Stimulated activated CD8-positive, alpha-beta memory T cell treated with anti-CD3 and anti-CD28 coated beads, Interleukin-15, amount 100 ng/mL, for 24 hours (primary cell): ENCODE data around the gene CLECL1.
"Not testable (repeated sequence)": the region's sequence is repeated elsewhere in the genome, so short reads cannot be mapped to it uniquely, and the experiment has no call there.

Experiments
- DNase-seq: peaks from one replicate; pipeline ENCODE4 v3.0.0-alpha.2; 2020; ENCODE audit warnings: low read depth

The CLECL1 gene

DNA sequence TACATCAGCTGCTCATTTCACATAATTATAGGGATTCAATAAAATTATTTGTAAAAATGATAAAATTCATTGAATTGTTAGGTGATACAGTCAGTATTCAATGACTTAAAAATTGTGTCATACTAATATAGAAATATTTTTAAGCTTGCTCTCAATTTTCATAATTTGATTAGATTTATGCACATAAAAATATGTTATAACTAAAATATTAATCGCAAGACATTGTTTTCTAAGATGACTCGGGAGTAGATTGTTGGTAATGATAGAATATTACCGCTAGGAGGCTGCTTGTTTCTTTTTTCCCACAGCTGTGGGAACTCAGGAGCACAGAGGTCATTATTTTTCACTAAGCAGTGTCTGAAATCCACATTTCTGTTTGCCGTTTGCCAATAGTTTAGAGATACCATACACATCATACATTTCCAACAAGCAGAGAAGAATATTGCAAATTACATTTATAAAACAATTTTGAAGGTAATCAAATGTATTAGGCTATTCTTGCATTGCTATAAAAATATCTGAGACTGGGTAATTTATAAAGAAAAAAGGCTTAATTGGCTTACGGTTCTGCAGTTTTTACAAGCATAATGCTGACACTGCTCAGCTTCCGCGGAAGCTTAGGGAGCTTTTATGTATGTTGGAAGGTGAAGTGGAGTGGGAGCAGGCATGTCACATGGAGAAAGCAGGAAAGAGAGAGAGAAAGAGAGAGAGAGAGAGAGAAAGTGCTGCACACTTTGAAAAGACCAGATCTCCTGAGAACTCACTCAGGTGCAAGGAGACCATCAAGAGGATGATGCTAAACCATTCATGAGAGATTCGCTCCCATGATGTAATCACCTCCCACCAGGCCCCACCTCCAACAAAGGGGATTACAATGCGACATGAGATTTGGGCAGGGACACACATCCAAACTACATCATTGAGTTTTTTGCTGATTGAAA is 18.6 kb upstream of the CLECL1 start:
- no peak for DNase-seq

DNA sequence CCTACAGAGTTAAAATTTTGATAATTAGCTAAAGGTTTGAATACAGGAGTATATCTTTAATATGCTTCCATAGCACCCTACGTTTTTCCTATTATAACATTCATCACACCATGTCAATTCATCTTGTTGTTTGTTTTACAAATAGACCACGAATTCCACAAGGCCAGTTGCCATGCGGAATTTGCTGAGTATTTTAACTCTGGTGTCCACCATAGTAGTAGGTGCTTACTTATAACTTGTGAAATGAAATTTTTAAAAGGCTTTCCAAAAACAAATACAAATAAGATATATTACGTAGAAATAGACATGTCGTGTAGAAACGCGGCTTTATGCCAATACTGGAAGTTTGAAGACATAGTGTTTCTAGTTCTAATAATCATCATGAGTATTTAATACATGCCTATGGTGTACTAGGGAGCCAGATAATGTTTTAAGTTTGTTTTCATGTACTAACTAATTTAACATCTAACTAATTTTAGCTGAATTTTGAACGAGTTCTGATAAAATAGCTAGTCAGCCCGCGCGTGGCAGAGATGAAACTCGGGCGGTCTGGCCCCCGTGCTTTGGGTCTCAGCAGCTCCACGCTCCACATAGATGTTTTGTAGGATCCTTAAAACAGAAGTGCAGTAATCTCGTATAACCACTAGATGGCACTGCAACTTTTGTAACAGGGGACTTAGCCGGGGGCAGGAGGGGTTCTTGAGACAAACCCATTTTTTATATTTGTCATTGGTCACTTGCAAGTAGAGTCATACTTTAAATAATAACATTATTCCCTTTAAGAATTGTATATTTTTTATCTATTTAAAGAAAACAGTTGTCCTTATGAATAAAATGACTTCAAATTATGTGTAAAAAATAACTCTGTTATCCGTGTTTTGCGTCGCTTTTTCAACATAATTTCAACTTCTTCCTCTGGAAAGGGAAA is 17.6 kb upstream of the CLECL1 start:
- no peak for DNase-seq

DNA sequence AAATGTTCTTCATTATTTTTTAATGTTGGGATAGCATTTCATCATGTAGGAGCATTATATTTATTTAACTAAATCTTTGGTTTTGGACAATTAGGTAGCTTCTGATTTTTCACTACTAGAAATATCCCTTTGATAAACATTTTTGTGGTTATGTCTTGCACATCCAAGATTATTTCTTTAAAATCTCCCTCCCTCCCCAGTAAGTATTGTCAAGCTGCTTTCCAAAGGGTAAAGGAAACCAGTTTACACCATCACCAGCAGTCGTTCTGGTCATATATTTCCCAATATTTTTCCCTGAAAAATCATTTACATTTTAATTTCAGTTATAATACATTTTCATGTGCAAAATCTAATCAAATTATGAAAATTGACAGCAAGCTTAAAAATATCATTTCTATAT is 16.7 kb upstream of the CLECL1 start:
- no peak for DNase-seq

DNA sequence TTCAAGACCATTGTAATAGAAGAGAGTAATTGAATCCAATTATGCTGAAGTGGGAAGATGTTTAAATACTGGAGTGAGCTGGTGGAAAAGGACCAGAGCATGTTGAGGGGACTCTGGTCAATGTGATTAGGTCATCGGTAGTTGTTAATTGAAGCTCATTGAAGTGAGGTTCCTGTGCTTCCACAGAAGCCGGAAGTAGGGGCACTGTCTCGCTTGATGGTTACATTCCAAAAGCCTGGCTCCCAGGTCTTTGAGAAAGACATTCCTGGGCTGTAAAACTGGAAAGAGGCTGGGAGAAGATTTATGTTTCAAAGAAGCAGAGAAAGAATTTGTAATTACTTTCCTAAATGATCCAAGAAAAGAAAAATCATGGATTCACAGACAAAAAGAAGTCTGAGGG is 12.3 kb upstream of the CLECL1 start:
- DNase-seq: no peak

DNA sequence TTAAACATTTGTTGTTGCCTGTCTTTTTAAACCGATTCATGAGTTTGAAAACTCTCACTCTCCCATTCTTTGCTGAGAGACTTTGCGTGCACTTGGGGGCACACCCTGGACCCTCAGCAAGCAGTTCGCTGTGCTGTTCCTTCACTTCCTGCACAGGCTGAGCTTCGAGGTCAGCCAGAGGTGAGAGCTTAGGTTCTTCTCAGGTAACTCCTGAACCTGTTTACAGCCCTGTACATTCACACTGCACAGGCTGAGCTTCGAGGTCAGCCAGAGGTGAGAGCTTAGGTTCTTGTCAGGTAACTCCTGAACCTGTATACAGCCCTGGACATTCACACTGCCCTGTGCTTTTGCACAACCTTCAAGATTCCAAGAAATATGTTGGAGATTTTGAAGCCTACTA is 9.8 kb upstream of the CLECL1 start:
- no peak for DNase-seq

DNA sequence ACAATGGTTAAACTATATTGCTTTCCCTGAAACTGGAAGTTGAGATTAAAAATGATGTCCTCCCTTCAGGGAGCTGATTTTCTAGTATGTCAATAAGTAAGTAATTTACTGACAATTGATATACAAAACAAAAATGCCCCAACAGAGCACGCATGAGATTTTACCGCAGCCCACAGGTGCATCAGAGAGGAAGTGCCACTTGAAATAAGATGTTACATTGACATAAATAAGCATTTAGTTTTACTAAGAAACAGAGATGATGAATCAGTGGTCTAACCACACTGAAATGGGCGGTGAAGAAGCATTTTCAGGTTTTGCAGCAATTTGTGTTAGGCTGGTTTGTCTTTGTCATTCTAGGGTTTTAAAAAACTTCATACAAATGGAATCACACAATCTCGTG is 8.8 kb upstream of the CLECL1 start:
- DNase-seq: no peak

DNA sequence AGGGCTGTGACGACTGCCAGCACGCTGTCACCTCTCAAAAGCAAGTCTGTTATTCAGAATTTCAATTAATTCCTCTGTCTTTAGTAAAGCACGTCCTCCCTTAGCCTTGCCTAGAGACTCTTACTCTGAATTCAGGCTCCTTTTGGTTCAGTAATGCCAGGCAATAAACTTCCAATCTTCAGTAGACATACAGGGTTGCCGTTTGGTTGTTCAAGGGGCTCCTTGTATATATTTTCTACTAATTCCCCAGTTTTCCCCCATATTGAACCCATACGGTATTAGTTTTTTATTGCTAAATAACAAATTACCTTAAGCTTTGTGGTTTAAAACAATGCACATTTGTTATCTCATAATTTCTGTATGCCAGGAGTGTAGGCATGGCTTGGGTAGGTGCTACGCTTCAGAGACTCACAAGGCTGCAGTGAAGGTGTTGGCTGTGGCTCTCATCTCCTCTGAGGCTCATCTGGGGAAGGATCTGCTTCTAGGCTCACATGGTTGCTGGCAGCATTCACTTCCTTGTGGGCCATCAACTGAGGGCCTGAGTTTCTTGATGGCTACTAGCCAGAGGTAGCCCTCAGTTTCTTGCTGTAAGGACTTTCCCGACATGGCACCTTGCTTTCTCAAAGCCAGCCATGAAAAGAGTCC is 7.3 kb upstream of the CLECL1 start:
- no peak for DNase-seq

DNA sequence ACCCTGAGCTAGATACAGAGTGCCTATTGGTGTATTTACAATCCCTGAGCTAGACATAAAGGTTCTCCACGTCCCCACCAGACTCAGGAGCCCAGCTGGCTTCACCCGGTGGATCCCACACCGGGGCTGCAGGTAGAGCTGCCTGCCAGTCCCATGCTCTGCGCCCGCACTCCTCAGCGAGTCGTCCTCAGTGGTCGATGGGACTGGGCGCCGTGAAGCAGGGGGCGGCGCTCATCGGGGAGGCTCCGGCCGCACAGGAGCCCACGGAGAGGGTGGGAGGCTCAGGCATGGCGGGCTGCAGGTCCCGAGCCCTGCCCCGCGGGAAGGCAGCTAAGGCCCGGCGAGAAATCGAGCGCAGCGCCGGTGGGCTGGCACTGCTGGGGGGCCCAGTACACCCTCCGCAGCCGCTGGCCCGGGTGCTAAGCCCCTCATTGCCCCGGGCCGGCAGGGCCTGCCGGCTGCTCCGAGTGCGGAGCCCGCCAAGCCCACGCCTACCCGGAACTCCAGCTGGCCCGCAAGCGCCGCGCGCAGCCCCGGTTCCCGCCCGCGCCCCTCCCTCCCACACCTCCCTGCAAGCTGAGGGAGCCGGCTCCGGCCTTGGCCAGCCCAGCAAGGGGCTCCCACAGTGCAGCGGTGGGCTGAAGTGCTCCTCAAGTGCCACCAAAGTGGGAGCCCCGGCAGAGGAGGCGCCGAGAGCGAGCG is 6.7 kb upstream of the CLECL1 start:
- DNase-seq: not testable (repeated sequence)

DNA sequence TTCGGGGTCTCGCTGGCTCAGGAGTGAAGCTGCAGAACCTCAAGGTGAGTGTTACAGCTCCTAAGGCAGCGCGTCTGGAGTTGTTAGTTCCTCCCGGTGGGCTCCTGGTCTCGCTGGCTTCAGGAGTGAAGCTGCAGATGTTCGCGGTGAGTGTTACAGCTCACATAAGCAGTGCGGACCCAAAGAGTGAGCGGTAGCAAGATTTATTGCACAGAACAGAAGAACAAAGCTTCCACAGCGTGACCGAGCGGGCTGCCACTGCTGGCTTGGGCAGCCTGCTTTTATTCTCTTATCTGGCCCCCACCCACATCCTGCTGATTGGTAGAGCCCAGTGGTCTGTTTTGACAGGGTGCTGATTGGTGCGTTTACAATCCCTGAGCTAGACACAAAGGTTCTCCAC is 6.0 kb upstream of the CLECL1 start:
- not testable (repeated sequence) for DNase-seq

DNA sequence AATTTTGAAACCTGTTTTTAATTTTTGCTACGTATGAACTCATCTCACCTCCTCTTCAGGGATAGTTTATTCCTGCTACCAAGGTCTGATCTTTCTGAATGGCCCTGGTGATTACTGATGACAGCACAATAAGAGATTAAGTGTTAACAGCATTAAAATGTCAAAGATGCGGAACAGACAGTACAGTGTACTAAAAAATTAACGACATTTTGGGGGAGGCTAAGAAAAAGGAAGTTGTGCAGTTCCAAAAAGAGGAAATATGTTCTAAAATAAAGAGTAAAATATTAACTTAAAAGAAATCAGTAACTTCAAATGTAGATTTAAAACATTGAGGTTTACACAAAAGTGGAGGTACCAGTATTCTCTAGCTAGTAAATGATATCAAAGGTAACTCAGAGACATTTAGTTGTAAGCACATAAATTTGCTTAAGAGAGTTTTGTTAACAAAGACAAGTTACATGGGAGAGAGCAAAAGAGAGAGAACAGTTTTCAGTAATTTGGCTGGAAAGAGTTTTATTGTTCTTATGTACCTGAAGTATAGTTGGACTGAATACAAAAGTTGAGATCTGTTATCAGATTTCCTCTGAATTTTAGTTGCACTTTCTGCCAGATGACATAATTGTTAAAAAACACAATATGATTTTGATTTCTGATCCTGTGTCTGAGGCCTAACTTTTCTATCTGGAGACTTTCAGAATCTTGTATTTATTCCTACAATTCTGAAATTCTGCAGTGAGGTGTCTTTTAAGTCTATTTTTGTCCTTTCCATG is 4.2 kb upstream of the CLECL1 start:
- DNase-seq: no peak

DNA sequence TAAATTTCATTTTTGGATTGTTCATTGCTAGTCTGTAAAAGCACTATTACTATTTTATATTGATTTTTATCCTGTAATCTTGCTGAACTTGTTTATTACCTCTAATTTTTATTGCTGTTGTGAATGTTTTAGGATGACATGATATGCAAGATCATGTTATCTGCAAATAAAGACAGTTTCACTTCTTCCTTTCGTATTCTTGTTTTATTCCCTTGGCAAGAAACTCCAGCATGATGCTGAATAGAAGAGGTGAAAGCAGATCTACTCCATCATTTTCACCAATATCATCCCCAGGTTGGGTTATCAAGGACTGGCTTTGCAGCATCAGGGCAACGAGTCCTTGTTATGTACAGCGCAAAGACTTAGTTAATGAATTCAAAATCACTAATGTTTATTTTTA is 2.7 kb upstream of the CLECL1 start:
- DNase-seq: no peak

DNA sequence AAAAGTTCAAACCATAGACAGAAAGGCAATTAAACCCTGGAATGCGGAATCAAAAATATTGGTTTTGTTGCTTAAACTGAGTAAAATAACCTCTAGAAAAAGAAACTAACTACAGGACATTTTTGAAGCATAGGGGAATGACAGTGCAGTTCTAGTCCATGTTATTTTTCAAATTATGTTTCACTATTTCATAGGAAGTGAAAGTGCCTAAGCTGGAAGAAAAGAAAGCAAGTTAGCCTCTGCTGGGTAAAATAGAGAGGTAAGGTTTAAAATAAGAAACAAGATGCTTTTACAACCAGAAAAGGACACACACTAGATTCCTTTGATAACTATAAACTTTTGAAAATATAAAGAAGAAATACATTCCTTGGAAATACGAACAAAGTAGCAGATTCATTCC is 1.1 kb downstream of the CLECL1 start:
- DNase-seq: no peak

DNA sequence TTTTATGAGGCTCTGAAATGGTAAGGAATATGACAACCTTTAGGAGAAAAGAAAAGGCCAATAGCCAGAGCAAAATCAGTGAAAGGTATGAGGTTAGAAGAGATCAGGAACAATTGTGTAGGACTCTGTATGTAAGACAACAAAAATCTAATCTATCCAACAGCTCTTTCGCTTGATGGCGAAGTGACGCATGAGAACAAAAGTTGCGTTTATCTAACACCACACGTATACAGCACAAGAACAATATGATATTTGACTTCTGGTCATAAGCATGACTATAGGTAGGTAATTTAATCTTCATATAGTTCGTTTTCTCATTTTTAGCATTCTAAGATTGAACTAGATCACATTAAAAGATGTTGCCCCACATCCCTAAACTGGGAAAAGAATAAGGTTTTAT is 1.5 kb downstream of the CLECL1 start:
- no peak for DNase-seq

DNA sequence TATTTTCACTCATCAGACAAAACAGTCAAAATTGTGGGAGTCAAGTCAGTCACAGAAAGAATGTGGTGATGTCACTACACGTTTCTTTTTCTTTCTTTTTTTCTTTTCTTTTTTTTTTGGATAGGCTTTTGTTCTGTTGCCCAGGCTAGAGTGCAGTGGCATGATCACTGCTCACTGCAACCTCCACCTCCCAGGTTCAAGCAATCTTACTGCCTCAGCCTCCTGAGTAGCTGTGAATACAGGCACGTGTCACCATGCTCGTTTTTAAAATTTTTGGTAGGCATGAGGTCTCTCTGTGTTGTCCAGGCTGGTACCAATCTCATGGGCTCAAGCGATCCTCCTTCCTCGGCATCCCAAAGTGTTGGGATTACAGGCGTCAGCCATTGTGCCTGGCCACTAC is 2.3 kb downstream of the CLECL1 start:
- DNase-seq: no peak

DNA sequence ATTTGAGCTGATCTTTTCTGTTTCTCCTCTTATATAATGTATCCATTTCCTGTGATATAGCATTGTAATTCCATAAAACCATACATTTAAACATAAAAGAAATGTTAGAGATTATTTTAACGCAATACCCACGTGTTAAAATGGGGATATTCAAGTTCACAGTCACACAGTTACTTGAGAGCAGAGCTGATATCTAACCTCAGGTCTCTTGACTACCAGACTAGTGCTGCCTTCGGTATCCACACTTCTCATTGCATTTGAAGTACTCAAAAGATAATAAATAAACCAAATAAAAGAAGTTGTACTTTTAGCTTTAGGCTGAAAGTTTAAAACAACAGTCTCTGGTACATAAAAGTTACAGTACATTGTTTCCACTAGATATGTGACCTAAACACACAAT is 2.9 kb downstream of the CLECL1 start:
- DNase-seq: no peak

DNA sequence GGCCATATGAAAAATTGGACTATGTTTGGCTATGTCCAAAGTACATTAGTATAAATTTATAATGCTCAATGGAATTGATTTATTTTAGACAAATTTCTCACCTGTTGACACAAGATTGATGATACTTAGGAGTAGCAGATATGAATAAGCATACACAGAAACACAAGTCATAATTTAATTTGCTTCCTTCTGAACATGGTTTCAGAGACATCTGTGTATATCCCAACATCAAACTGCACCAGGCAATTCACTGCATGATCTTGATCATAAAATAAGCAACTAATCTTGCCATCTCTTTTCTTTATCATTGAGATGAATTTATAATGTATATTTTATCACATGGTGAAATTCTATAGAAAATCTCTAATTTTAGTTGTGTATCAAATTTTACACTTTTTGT is 3.8 kb downstream of the CLECL1 start:
- DNase-seq: no peak

DNA sequence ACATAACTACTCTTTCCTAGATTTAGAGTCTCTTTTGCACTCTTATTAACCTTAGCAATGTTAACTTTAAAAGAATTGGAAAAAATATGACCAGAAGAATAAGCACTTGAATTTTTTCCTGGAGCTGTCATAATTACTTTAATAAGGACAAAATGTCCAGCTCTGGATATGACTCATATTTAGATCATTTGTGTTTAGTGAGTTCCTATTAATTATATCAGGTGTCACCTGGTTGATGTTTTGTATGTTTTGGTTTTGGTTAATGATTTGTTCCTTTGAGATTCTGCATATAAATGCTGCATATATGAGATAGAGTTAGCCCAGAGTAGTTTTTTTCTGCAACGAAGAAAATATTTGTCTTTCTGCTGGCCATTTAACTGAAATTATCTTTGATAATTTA is 5.1 kb downstream of the CLECL1 start:
- DNase-seq: no peak

DNA sequence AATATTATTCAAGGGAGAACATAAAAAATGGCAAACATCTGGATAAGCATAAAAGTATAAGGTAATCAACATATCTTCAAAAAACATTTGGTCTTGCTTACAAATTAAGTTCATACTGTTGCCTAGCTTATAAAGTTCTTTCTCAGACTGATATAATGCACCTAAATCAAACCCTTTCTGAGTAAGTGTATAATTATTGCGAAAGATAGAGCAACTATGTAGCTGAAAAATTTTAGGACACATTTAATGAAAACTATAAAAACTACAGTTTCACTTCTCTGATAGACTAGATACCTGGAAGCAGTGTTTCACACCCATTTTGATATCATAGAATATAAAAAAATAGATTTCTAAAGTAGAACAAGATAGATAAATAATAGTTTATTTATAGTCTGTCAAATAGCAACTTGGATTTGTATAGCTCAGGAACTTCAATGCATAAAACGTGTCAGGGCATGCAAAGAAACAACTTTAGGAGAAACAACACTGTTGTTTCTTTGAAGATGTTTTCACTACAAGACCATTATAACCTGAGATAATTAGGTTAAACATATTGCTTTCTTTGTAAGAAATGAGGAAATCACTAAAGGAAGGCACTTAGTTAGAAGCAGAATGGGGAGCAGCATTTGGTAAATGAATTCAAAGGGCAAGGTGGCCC is 7.6 kb downstream of the CLECL1 start:
- DNase-seq: no peak

DNA sequence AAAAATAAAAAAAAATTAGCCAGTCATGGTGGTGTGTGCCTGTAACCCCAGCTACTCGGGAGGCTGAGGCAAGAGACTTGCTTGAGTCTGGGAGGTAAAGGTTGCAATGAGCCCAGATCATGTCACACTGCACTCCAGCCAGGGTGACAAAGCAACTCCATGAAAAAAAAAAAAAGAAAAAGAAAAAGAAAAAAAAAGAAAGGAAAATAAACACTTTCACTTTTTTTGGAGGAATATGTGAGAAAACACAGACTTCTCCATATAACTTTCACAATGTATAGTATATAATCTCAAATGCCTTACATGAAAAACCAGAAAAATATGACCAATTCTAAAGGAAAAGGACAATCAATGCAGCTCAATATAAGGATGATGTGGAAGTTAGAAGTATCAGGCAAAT is 8.9 kb downstream of the CLECL1 start:
- DNase-seq: no peak

DNA sequence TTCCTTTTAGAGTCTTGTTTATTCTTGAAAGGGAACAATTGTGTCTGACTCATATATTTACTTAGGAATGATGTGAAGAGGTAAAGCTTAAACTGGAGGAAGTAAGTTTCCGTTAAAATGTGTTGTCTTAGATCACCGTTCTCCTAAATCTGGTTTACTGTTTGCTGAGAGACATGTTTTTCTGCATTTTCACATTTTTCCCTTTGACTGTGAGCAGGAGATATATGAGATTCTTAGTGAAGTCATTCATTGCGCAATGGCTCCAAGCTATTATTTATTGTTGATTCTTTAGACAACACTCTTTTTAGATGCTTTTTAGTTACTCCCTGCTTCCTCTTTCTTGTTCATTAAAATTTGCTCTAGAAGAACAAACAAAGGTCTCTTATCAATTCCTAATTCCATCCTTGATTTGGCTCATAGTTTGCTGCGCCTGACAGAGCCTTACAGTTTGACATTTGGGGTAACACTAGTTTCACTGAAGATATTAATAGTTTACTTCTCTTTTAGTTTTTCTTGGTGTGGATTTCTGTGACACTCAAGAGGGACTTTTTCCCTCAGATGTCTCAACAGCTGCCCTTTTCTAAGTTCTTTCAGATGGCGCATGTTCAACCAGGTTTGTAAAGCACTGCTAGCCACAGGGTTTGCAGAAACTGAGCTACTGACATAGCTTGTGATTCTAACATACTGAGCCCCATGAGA is 11.4 kb downstream of the CLECL1 start:
- DNase-seq: no peak
